HG03064 (cell line): ENCODE results near the gene RBKS.

Source experiments
- ATAC-seq: cut with Tn5 transposase; IDR thresholded peaks from one replicate; pipeline ENCODE4 v1.9.1; 2021; ENCODE audit warnings: low read depth; ENCODE audit not compliant: unreplicated experiment

Gene RBKS

GRCh38 chr2:27738349-27739057, 151.7 kb downstream of the RBKS start:
- ATAC-seq, result no peak

- no peak for ATAC-seq
These were observed 152.4 kb downstream of the RBKS start for GRCh38 chr2:27737676-27738348.

- ATAC-seq, result no peak
These were observed 153.3 kb downstream of the RBKS start for GRCh38 chr2:27736890-27737204.

- ATAC-seq, result no peak
These were observed 153.9 kb downstream of the RBKS start for GRCh38 chr2:27736031-27736889.

GRCh38 chr2:27735263-27735904, 154.8 kb downstream of the RBKS start:
- no peak for ATAC-seq

GRCh38 chr2:27734305-27734704, 155.9 kb downstream of the RBKS start:
- ATAC-seq, result no peak
